ENCODE measurements around the gene DLL1.
A peak's percentile ranks its signal among the peaks of the same experiment; 100 is the strongest.

DLL1 gene

DNA sequence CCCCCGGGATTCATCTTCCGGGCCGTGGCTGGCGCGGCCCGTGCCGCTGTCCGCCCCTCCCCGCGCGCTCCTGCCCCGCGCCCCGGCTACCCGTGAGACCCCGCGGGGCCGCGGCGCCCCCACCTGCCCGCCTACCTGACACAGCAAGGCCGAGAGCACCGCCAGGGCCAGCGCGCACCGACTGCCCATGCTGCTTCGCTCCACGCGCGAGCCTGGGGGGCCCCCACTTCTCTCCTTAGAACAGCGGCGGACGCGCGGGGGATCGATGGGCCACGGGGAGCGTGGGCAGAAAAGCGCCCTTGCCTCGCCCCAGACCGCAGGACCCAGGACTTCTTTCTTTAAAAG, 955 bp downstream of the DLL1 start:
- Mint-ChIP-seq H3K36me3 (ENCODE audit: low read depth) (peaks cover 6% of the 10 kb centered on the region), H3K27ac (no peak overlapping the region), H3K4me3 (peak overlapping the region; percentile 76), H3K27me3 (ENCODE audit: low read depth) (peaks cover 87% of the 10 kb centered on the region), H3K9me3 (no peaks in the 10 kb centered on the region), H3K4me1 (ENCODE audit: low read depth) (peaks cover 26% of the 10 kb centered on the region)

DNA sequence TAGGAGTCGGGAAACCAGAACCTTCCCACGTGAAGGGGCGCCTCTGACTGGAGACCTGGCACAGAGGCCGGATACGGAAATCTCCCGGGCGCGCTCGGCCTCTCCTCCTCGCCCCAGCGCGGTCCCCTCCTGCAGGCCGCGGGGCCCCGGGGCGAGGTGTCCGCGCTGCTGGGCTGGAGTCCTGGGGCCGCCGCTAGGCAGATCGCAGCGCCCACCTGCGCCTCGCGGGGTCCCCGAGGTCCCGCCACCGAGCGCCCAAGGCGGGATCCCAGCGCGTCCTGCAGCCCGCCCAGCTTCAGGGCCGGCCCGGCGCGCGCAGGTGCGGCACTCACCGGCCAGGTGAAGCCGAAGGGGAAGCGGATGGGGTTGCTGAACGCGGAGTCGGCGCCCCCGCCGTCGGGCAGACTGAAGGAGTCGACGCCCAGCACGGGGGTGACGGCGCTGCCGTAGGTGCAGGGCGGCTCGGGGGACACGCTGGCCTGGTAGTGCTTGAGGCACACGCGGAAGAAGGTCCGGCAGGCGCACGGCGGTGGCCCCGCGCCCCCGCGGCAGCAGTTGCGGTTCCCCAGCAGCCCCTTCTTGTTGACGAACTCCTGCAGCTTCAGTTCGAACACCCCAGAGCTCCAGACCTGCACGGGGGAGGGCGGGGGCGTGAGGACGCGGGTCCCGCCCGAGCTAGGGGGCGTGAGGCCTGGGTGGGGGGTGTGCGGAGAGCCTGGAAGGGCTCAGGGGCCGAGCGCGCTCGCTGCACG, 1.5 kb downstream of the DLL1 start:
- Mint-ChIP-seq H3K4me1 (ENCODE audit: low read depth) (peaks cover 26% of the 10 kb centered on the region), H3K36me3 (ENCODE audit: low read depth) (peaks cover 6% of the 10 kb centered on the region), H3K9me3 (no peaks in the 10 kb centered on the region), H3K27ac (peak overlapping the region; percentile 50), H3K4me3 (peak overlapping the region; percentile 69), H3K27me3 (ENCODE audit: low read depth) (peaks cover 84% of the 10 kb centered on the region)

- H3K4me3 Mint-ChIP-seq, result peak overlapping the region; percentile 69
- H3K9me3 Mint-ChIP-seq, result no peaks in the 10 kb centered on the region
- peaks cover 81% of the 10 kb centered on the region for H3K27me3 Mint-ChIP-seq (ENCODE audit: low read depth)
- peaks cover 26% of the 10 kb centered on the region for H3K4me1 Mint-ChIP-seq (ENCODE audit: low read depth)
- H3K36me3 Mint-ChIP-seq (ENCODE audit: low read depth), result peaks cover 6% of the 10 kb centered on the region
- H3K27ac Mint-ChIP-seq, result peak overlapping the region; percentile 50
Observed at GRCh38 chr6:170288852-170289179, 2.1 kb downstream of the DLL1 start.

GRCh38 chr6:170288091-170288631, 2.7 kb downstream of the DLL1 start:
- no peaks in the 10 kb centered on the region for H3K9me3 Mint-ChIP-seq
- H3K27ac Mint-ChIP-seq, result no peak overlapping the region
- peak overlapping the region; percentile 69 for H3K4me3 Mint-ChIP-seq
- H3K36me3 Mint-ChIP-seq (ENCODE audit: low read depth), result peaks cover 6% of the 10 kb centered on the region
- H3K4me1 Mint-ChIP-seq (ENCODE audit: low read depth), result peaks cover 22% of the 10 kb centered on the region
- peaks cover 75% of the 10 kb centered on the region for H3K27me3 Mint-ChIP-seq (ENCODE audit: low read depth)

DNA sequence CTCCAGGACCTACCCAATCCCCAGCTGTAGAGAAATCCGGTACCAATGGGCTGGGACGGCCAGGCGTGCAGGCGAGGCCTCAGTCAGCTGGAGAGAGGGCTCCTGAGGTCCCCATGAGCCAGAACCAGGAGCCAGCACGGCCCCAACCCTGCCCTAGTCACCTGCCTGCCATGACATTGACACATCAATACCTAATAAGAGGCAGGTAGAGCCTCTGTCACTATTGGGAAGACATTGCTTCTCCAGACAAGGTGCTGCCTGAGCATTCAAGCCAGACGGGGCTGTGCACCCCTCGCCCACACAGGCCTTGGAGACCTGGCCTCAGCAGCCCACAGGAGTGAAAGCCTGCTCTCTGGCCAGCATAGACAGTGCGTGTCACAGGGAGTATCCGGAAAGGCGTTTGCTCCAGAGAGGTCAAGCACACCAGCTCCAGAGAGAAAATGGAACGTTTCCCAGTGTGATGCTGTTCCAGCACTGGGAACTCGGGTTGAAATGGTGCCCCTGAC, 3.5 kb downstream of the DLL1 start:
- H3K4me3 Mint-ChIP-seq, result no peak overlapping the region
- H3K4me1 Mint-ChIP-seq (ENCODE audit: low read depth), result peaks cover 18% of the 10 kb centered on the region
- H3K27me3 Mint-ChIP-seq (ENCODE audit: low read depth), result peaks cover 67% of the 10 kb centered on the region
- no peaks in the 10 kb centered on the region for H3K9me3 Mint-ChIP-seq
- H3K27ac Mint-ChIP-seq, result no peak overlapping the region
- H3K36me3 Mint-ChIP-seq (ENCODE audit: low read depth), result peaks cover 6% of the 10 kb centered on the region

- Mint-ChIP-seq H3K27me3 (ENCODE audit: low read depth) (peaks cover 62% of the 10 kb centered on the region), H3K4me3 (no peak overlapping the region), H3K4me1 (ENCODE audit: low read depth) (peaks cover 12% of the 10 kb centered on the region), H3K27ac (no peak overlapping the region), H3K9me3 (no peaks in the 10 kb centered on the region), H3K36me3 (ENCODE audit: low read depth) (peaks cover 6% of the 10 kb centered on the region)
Observed at GRCh38 chr6:170286934-170287265, 4.0 kb downstream of the DLL1 start.

GRCh38 chr6:170286246-170286933, 4.5 kb downstream of the DLL1 start:
- Mint-ChIP-seq H3K4me3 (no peak overlapping the region), H3K36me3 (ENCODE audit: low read depth) (peaks cover 4% of the 10 kb centered on the region), H3K27ac (no peak overlapping the region), H3K4me1 (ENCODE audit: low read depth) (peaks cover 10% of the 10 kb centered on the region), H3K9me3 (no peaks in the 10 kb centered on the region), H3K27me3 (ENCODE audit: low read depth) (peaks cover 57% of the 10 kb centered on the region)

DNA sequence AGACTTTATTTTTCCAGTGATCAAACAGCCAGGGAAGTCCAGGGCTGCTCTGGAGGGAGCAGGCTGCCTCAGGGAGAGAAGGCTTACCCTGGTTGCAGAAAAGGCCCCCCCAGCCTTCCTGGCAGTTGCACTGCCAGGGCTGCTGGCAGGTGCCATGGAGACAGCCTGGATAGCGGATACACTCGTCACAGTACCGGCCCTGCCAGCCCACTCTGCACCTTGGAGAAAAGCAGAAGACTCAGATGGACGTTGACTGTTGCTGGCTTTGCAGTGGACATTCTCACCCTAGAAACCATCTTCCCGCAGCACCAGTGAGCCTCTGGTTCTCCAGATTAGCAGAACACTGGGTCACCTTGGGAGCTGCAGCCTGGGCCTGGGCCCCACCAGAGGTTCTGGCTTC, 5.4 kb downstream of the DLL1 start:
- Mint-ChIP-seq H3K4me1 (ENCODE audit: low read depth) (peaks cover 10% of the 10 kb centered on the region), H3K9me3 (no peaks in the 10 kb centered on the region), H3K4me3 (no peak overlapping the region), H3K36me3 (ENCODE audit: low read depth) (peaks cover 4% of the 10 kb centered on the region), H3K27me3 (ENCODE audit: low read depth) (peaks cover 52% of the 10 kb centered on the region), H3K27ac (no peak overlapping the region)

GRCh38 chr6:170284866-170285469, 5.9 kb downstream of the DLL1 start:
- Mint-ChIP-seq H3K4me1 (ENCODE audit: low read depth) (peaks cover 6% of the 10 kb centered on the region), H3K9me3 (no peaks in the 10 kb centered on the region), H3K4me3 (no peak overlapping the region), H3K27me3 (ENCODE audit: low read depth) (peaks cover 48% of the 10 kb centered on the region), H3K36me3 (ENCODE audit: low read depth) (peaks cover 4% of the 10 kb centered on the region), H3K27ac (no peak overlapping the region)

DNA sequence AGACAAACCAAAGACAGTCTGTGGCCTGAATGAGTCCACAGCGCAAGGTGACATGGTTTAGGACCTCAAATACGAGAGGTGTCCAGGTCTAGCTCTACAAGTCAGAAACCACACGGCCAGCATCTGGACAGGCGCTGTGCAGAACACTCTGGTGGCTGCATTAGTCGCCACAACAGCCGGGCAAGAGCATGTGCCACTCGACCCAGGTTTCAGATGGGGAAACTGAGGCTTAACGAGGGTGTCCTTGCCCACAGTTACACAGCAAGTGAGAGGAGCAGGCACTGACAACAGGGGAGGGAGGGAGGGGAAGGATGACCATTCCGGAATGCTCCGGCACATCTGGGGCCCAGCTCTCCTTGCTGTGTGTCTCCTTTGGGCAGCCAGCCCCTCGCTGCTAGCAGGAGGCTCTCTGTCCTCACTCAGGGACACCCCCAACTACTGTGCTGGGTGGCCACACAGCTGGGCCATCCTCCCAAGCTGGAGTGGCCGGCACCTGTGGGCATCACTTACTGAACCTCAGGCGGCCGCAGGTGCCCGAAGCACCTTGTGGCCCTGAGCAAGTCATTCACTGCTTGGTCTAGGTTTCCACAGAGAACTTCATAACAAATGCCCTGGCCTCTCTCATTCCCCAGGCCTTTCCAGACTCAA, 6.6 kb downstream of the DLL1 start:
- Mint-ChIP-seq H3K9me3 (no peaks in the 10 kb centered on the region), H3K4me1 (ENCODE audit: low read depth) (peaks cover 6% of the 10 kb centered on the region), H3K4me3 (no peak overlapping the region), H3K27me3 (ENCODE audit: low read depth) (peaks cover 55% of the 10 kb centered on the region), H3K36me3 (ENCODE audit: low read depth) (peaks cover 4% of the 10 kb centered on the region), H3K27ac (no peak overlapping the region)

GRCh38 chr6:170283212-170284081, 7.4 kb downstream of the DLL1 start:
- Mint-ChIP-seq H3K36me3 (ENCODE audit: low read depth) (peaks cover 2% of the 10 kb centered on the region), H3K27ac (no peak overlapping the region), H3K9me3 (no peaks in the 10 kb centered on the region), H3K4me3 (no peak overlapping the region), H3K27me3 (ENCODE audit: low read depth) (peaks cover 56% of the 10 kb centered on the region), H3K4me1 (ENCODE audit: low read depth) (peaks cover 4% of the 10 kb centered on the region)

GRCh38 chr6:170282512-170283158, 8.2 kb downstream of the DLL1 start:
- no peak overlapping the region for H3K27ac Mint-ChIP-seq

More at GRCh38 chr6:170282512-170283158, 8.2 kb downstream of the DLL1 start:
- H3K36me3 Mint-ChIP-seq (ENCODE audit: low read depth), result no peaks in the 10 kb centered on the region
- H3K27me3 Mint-ChIP-seq (ENCODE audit: low read depth), result peaks cover 56% of the 10 kb centered on the region
- no peak overlapping the region for H3K4me3 Mint-ChIP-seq
- H3K9me3 Mint-ChIP-seq, result no peaks in the 10 kb centered on the region
- peaks cover 4% of the 10 kb centered on the region for H3K4me1 Mint-ChIP-seq (ENCODE audit: low read depth)
